CD1c-positive myeloid dendritic cell (primary cell): Measurements from ENCODE around the gene CLTC.

Experiments
- DNase-seq: peaks from one replicate; pipeline ENCODE4 v3.0.0-alpha.2; 2016; ENCODE audit errors: extremely low spot score

The CLTC gene

DNA sequence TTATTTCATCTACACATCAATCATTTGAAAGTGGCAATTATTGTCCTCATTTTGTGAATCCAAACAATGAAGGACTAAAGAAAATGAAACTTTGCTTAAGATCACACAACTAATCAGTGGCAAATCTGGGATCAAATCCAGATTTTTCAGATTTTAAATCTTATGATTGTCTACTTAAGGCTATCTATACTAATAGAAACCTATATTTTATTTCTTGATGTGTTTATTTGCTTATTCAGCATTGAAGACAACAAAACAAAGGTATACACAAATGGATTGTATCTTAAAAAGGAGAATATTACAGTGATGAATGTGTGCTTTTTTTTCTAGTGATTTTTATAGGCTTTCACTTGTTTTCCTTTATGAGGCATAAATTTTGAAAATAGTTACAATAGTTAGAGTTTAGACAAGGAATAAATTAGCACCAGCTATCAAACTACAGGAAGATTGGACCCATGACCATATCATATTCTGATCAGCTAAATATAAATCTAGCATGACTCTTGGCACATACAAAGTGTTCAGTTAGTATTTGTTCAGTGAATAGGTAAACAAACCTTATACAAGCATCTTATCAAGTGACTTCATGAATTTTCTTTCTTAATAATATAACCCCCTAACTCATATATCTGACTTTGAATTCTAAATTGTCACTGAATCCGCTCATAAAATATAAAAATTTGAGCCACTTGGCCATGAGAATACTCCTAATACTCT is 108.3 kb downstream of the CLTC start:
- DNase-seq: no peak

DNA sequence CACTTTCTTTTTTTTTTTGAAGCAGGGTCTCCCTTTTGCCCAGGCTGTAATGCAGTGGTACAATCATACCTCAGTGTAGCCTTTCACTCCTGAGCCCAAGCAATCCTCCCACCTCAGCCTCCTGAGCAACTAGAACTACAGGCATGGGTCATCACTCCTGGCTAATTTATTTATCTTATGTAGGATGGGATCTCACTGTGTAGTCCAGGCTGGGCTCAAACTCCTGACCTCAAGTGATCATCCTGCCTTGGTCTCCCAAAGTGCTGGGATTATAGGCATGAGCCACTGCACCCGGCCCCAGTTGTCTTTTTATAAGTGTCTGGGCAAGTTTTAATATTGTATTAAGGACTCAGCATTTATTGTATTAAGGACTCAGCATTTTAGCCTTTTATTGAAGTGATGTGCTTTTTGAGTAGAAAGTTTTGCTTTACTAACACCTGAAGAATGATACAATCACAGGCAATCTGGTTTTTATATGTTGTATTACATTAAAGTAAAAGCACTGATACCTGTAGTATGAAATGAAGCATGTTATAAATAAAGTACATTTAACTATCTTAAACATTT is 110.7 kb downstream of the CLTC start:
- no peak for DNase-seq

DNA sequence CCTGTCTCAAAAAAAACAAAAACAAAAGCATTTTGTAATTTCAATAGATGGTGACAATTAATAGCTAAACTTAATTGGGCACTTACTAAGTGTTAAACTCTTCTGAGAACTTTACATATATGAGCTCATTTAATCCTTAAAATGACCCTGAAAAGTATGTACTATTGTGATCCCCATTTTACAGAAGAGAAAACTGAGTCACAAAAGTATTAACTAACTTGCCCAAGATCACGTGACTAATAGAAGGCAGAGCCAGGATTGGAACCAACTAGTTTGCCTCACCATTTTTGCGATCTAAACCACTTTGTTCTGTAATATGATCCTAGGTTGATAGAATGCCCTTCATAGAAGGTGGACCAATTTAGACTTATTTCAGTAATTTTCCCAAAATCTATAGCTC is 114.0 kb downstream of the CLTC start:
- DNase-seq: no peak

DNA sequence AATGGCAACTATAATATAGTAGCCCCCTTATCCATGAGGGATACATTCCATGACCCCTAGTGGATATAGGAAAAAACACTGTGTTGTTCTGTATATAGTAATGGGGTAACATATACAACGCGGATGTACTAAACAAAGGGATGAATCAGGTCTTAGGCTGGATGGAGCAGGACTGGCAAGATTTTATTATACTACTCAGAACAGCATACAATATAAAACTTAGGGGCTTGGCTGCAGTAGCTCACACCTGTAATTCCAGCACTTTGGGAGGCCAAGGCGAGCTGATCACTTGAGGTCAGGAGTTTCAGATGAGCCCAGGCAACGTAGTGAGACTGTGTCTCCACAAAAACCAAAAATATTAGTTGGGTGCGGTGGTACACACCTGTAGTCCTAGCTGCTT is 114.5 kb downstream of the CLTC start:
- DNase-seq: no peak

DNA sequence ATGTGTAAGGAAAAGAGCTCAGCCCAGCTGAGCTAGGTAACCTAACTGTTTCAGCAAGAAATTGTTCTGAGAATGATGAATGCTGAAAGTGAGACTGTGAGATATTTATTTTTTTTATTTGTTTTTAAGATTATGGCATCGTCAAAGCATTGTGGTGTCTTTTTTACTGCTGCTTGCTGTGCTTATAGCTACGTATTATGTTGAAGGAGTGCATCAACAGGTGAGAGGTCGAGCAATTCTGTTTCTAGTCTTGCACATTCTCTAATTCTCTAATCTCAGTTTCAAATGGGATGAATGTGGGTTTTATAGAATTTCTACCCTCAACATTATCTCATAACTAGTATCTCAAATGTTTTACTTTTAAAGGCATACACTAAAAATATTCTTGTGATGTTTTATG is 117.6 kb downstream of the CLTC start:
- DNase-seq: no peak

DNA sequence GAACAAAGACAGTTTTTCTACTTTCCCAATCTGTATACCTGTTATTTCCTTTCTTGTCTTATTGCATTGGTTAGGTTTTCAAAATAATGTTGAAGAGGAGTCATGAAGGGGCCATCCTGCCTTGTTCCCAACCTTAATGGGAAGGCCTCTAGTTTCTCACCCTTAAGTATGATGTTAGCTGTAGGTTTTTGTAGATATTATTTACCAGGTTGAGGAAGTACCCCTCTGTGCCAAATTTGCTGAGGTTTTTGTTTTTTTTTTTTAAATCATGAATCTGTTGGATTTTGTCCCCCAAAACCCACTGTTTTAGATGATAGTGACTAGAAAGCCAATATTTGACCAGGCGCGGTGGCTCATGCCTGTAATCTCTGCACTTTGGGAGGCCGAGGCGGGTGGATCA is 124.1 kb downstream of the CLTC start:
- DNase-seq: no peak

DNA sequence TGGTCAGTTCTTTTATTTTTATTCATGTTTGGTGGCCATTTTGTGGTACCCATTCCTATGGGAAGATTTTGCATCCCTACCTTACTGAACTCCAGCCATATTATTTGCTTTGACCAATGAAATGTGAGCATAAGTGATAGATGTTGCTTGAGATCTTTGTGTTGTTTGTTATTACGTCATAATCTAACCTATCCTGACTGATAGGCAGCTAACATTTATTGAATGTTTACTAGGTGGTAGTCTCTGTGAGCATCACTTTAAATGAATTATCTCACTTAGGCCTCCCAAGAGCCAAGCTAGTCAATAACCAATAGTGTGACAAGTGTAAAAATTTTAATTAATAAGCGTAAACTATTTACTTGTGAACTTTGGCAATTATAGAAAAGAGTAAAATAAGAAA is 125.3 kb downstream of the CLTC start:
- DNase-seq: no peak
